HL-60 (cell line): Measurements from ENCODE around the gene SLC2A8.

Experiments
- DNase-seq, 2 experiments: peaks; one replicate each; pipeline ENCODE4 v3.0.0-alpha.2; 2010 to 2020; ENCODE audit warnings: low read depth in 1 of 2, low spot score in 1 of 2
- H3K27ac ChIP-seq: fragments of 250-450 bp; sonication (Bioruptor Pico); replicated peaks from 2 replicates; pipeline ENCODE4 v1.5.1; 2020; ENCODE audit warnings: mild to moderate bottlenecking, moderate library complexity
- H3K27me3 ChIP-seq: fragments of 250-450 bp; sonication (Bioruptor Pico); 2 replicates; pipeline ENCODE4 v1.5.1; 2021; ENCODE audit warnings: mild to moderate bottlenecking, moderate library complexity; ENCODE audit not compliant: insufficient read depth, poor library complexity, severe bottlenecking
- H3K4me3 ChIP-seq: replicated peaks from 2 replicates; pipeline ENCODE4 v1.5.1; 2011; ENCODE audit warnings: mild to moderate bottlenecking, control low read depth, low read length; ENCODE audit not compliant: insufficient read depth
- GABPA ChIP-seq: IDR thresholded peaks from 2 replicates; pipeline ENCODE4 v1.6.1; 2012; ENCODE audit warnings: low read depth
- POLR2AphosphoS5 ChIP-seq: IDR thresholded peaks from 2 replicates; pipeline ENCODE4 v1.6.1; 2012; ENCODE audit warnings: low read depth
- SPI1 ChIP-seq: IDR thresholded peaks from 2 replicates; pipeline ENCODE4 v1.6.1; 2012; ENCODE audit warnings: low read depth, mild to moderate bottlenecking, borderline replicate concordance
- TF ChIP-seq, protein P1 (sequence below): IDR thresholded peaks from 2 replicates; pipeline ENCODE4 v1.6.1; 2012; ENCODE audit warnings: low read depth; ENCODE audit not compliant: insufficient replicate concordance
- TF ChIP-seq, protein P2 (sequence below): IDR thresholded peaks from one replicate; pipeline ENCODE4 v1.5.1; 2011; ENCODE audit warnings: low read length, control low read depth, inconsistent platforms; ENCODE audit not compliant: insufficient read depth

Gene SLC2A8

DNA sequence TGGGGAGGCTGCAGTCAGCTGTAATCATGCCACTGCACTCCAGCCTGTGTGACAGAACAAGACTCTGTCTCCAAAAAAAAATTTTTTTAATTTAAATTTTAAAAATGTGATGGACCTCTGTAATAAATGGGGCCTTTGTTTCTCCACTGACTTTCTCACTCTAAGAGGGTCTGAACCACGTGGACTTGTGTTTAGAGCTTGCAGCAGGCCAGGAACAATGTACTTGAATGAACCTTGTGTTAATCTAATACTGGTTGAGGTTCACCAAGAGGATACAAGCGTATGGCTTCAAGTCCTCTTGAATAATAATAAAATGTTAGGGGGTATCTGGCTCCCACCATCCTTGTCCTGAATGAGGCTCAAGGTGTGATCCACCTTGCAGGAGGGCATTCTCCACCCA lies 14.4 kb upstream of the SLC2A8 start:
- TF ChIP-seq, protein P1, sequence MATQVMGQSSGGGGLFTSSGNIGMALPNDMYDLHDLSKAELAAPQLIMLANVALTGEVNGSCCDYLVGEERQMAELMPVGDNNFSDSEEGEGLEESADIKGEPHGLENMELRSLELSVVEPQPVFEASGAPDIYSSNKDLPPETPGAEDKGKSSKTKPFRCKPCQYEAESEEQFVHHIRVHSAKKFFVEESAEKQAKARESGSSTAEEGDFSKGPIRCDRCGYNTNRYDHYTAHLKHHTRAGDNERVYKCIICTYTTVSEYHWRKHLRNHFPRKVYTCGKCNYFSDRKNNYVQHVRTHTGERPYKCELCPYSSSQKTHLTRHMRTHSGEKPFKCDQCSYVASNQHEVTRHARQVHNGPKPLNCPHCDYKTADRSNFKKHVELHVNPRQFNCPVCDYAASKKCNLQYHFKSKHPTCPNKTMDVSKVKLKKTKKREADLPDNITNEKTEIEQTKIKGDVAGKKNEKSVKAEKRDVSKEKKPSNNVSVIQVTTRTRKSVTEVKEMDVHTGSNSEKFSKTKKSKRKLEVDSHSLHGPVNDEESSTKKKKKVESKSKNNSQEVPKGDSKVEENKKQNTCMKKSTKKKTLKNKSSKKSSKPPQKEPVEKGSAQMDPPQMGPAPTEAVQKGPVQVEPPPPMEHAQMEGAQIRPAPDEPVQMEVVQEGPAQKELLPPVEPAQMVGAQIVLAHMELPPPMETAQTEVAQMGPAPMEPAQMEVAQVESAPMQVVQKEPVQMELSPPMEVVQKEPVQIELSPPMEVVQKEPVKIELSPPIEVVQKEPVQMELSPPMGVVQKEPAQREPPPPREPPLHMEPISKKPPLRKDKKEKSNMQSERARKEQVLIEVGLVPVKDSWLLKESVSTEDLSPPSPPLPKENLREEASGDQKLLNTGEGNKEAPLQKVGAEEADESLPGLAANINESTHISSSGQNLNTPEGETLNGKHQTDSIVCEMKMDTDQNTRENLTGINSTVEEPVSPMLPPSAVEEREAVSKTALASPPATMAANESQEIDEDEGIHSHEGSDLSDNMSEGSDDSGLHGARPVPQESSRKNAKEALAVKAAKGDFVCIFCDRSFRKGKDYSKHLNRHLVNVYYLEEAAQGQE: no peak
- no peak for TF ChIP-seq POLR2AphosphoS5
- TF ChIP-seq, protein P2, sequence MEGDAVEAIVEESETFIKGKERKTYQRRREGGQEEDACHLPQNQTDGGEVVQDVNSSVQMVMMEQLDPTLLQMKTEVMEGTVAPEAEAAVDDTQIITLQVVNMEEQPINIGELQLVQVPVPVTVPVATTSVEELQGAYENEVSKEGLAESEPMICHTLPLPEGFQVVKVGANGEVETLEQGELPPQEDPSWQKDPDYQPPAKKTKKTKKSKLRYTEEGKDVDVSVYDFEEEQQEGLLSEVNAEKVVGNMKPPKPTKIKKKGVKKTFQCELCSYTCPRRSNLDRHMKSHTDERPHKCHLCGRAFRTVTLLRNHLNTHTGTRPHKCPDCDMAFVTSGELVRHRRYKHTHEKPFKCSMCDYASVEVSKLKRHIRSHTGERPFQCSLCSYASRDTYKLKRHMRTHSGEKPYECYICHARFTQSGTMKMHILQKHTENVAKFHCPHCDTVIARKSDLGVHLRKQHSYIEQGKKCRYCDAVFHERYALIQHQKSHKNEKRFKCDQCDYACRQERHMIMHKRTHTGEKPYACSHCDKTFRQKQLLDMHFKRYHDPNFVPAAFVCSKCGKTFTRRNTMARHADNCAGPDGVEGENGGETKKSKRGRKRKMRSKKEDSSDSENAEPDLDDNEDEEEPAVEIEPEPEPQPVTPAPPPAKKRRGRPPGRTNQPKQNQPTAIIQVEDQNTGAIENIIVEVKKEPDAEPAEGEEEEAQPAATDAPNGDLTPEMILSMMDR: no peak
- TF ChIP-seq GABPA: no peak
- no peak for TF ChIP-seq SPI1

DNA sequence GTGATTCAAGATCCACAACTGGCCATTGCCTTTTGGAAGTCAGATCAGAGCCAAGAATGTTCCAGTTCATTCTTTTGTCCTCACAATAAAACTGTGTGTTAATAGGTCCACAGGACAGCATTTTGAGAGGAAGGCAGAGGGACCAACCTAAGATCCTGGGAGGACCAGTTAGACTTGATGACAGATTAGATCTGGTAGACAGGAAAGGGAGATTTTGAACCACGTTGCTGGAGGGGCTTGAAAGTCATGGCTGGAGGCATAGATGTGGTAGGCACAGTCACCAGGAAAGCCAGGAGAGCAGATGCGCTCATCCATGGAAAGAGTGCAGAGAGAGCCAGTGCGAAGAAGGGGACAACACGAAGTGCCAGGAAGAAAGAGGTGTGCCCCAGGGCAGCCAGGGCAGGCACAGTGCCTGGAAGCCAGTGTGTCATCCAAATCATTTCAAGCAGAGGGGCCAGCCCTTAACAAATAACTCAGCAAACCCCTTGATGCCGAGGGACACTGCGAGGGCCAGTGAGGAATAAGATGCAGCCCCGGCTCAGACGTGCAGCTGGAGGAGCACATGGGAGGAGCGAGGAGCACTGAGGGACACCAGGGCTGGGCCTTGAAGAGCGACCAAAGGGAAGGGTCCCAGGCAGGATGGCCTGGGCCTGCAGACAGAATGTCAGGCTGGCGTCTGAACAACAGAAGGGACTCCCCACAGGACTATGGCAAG lies 12.8 kb upstream of the SLC2A8 start:
- Histone ChIP-seq H3K27me3 (no peaks in the 10 kb centered on the region), H3K27ac (no peak overlapping the region), H3K4me3 (no peak overlapping the region)
- TF ChIP-seq, protein P1: no peak
- TF ChIP-seq GABPA (no peak), POLR2AphosphoS5 (no peak), SPI1 (no peak)
- TF ChIP-seq, protein P2: no peak
- DNase-seq: no peak

More for the DNA sequence above, 14.4 kb upstream of the SLC2A8 start:
- no peaks in the 10 kb centered on the region for H3K27me3 ChIP-seq
- no peak overlapping the region for H3K4me3 ChIP-seq
- no peak for DNase-seq
- H3K27ac ChIP-seq: no peak overlapping the region

DNA sequence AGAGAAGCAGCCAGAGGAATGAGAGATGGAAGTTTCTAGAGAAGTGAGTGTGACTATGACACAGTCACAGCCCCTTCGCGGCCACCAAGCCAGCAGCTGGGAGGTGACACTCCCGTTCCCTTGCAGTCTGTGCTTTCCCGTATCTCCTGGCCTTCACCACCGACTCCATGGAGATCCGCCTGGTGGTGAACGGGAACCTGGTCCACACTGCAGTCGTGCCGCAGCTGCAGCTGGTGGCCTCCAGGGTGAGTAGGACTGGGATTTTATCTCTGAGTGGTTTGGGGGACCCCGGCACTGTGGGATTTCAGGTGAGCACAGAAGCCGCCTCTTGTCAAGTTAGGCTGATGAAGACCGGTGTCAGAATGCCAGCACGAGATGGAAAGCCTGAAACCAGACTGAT lies 12.1 kb upstream of the SLC2A8 start:
- Histone ChIP-seq H3K27ac (no peak overlapping the region), H3K4me3 (no peak overlapping the region), H3K27me3 (no peaks in the 10 kb centered on the region)
- DNase-seq: no peak
- no peak for TF ChIP-seq SPI1
- TF ChIP-seq, protein P2: no peak
- TF ChIP-seq, protein P1: no peak
